GM18870 (cell line): ENCODE results near the gene DCC.

Experiments used
- ATAC-seq: cut with Tn5 transposase; IDR thresholded peaks from one replicate; pipeline ENCODE4 v1.9.1; 2021; ENCODE audit warnings: moderate library complexity; ENCODE audit not compliant: unreplicated experiment

DCC gene

GRCh38 chr18:53142005-53142404 is 802.0 kb downstream of the DCC start:
- ATAC-seq = no peak

- ATAC-seq = no peak
Measured at GRCh38 chr18:53147472-53147871, 807.5 kb downstream of the DCC start.

DNA sequence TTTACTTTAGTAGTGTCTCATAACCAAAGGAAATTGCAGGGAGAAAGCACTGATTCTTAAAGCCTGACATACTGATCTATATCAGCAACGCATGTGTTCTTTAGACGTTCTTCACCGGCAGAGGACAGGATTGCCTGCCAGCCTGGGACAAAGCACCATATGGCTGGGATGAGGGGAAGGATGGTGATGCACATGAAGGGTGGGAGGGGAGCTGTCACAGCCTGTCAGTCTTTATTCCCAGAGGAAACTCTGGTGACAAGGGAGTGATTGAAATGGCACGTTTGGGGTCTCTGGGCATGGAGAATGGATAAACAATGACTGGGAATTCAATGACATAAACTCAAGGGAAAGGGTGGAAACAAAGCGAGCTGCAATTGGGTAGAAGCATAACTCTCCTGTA is 808.1 kb downstream of the DCC start:
- ATAC-seq = no peak

- no peak for ATAC-seq
Measured at GRCh38 chr18:53152476-53152875, 812.5 kb downstream of the DCC start.

GRCh38 chr18:53153281-53153680 is 813.3 kb downstream of the DCC start:
- ATAC-seq = no peak

- no peak for ATAC-seq
Measured at GRCh38 chr18:53153800-53154199, 813.8 kb downstream of the DCC start.

DNA sequence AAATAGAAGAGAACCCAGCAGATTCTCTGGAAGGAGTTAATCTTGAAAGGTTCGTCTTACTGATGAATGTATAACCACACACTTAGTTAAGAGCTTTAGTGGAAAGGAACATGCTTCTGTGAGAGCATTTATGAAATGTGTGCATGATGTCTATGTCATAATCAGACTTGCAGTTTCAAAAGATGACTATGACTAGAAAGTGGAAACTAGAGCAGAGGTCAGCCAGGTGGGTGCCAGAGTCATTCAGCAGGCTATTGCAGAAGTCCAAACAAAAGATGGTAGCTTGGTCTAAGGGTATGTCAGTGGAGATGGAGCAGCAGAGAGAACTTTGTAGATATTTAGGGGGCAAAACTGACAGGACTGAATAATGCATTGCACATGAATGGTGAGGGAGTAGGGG is 825.8 kb downstream of the DCC start:
- ATAC-seq = peak; percentile 61

- no peak for ATAC-seq
Measured at GRCh38 chr18:53169346-53169745, 829.3 kb downstream of the DCC start.

GRCh38 chr18:53191634-53192033 is 851.6 kb downstream of the DCC start:
- ATAC-seq = no peak

GRCh38 chr18:53193870-53194269 is 853.9 kb downstream of the DCC start:
- no peak for ATAC-seq

- ATAC-seq = no peak
Measured at GRCh38 chr18:53219853-53220252, 879.9 kb downstream of the DCC start.

DNA sequence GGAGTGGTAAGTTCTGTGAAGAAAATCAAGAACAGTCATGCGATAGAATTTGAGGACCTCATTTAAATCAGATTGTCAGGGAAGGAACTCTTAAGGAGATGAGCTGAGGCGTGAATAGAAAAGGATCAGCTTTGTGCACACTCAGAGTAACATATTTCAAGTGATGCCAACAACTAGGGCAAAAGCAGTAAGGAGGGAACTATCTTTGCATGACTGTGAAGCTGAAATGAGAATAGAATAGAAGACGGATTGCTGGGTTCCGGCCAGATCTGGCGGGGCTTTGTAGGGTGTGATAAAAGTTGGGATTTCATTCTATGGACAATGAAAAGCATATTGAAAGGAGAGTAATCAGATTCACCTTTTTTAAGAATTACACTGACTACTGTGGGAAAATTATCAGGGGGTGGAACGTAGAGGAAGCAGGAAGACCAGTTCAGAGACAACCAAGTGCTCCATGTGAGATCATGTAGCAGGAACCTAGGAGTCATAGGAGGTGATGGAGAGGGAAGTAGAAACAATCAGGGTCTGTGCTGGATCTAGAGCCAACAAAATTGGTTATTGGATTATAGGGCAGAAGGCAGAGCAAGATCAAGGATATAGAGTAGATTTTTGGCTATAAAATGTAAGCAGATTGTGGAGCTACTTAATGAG is 884.3 kb downstream of the DCC start:
- no peak for ATAC-seq

- ATAC-seq = no peak
Measured at GRCh38 chr18:53225567-53226325, 885.7 kb downstream of the DCC start.

GRCh38 chr18:53234610-53235009 is 894.6 kb downstream of the DCC start:
- no peak for ATAC-seq

DNA sequence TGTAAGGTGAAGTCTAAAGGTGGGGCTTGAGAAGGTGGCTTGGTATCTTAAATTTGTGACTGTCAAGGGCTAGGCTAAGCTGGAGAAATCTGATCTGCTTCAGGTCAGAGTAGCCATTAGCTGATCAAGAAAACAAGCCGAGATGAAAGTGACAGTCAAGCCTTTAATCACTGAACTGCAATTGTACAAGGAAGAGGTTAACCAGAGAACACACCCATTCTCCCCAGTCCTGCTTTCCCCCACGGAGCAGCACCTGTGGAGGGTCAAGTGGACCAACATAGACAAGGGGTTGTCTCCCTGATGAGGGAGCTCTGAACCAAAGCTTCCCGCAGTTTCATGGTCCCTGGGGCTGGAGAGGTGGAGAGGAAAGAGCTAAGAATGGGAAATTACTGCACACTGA is 901.2 kb downstream of the DCC start:
- no peak for ATAC-seq

DNA sequence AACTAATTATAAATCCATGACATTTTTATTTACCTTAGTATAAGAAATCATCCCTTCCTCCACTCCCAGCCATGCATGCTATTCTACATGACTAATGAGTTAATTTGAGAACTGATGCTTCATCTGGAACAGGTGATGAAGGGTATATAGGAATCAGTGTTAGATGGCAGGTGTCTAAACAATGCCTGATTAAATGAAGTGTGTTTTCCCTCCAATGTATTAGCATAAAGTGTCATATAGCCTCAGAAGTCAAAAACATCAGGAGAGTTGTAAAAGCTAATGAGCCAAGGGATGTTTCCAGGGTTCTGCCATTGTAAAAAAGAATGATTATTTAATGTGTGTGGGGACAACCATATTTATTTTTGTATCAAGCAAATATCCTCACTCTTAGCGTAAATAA is 913.8 kb downstream of the DCC start:
- no peak for ATAC-seq

GRCh38 chr18:53254265-53254664 is 914.3 kb downstream of the DCC start:
- ATAC-seq = no peak

GRCh38 chr18:53261241-53261640 is 921.2 kb downstream of the DCC start:
- no peak for ATAC-seq

- no peak for ATAC-seq
Measured at GRCh38 chr18:53266850-53267249, 926.9 kb downstream of the DCC start.

DNA sequence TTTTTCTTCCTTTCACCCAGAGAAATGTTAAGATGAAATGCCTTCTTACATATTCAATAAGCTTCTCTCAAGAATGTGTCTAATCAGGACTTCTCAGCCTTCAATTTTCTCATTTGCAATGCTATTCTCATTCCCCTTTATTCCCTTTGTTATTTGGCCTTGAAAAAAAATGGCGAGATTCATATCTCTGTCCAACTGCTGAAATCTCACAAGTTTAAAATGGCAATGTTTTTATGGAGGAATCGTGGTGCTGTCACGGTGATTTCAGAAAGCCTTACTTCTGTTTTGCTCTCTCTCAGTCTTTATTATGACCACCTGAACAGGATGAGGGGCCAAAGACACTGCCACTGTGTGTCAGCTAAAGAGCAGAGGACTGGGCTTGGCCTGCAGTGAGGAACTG is 928.5 kb downstream of the DCC start:
- ATAC-seq = no peak

GRCh38 chr18:53281406-53281805 is 941.4 kb downstream of the DCC start:
- ATAC-seq = no peak

GRCh38 chr18:53283708-53284107 is 943.7 kb downstream of the DCC start:
- ATAC-seq = no peak

DNA sequence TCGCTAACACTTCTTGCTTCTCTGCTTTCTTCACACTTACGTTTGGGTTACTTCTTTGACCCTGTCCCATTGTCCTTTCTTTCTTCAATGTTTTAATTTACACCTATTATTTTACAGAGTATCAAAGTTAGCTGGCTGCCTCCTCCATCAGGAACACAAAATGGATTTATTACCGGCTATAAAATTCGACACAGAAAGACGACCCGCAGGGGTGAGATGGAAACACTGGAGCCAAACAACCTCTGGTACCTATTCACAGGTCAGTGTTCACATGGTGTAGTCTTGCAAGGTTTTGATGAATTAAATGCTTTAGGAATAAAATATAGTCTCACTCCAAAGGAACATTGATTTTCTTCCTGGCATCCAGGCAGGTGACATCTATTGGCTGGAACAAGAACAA is 965.5 kb downstream of the DCC start:
- no peak for ATAC-seq
